ENCODE results near the gene LCN1.
"Not testable (repeated sequence)": the region's sequence is repeated elsewhere in the genome, so short reads cannot be mapped to it uniquely, and the experiment has no call there.

GRCh38 chr9:135534826-135535225 lies 13.6 kb downstream of the LCN1 start:
- TF ChIP-seq, protein P1, sequence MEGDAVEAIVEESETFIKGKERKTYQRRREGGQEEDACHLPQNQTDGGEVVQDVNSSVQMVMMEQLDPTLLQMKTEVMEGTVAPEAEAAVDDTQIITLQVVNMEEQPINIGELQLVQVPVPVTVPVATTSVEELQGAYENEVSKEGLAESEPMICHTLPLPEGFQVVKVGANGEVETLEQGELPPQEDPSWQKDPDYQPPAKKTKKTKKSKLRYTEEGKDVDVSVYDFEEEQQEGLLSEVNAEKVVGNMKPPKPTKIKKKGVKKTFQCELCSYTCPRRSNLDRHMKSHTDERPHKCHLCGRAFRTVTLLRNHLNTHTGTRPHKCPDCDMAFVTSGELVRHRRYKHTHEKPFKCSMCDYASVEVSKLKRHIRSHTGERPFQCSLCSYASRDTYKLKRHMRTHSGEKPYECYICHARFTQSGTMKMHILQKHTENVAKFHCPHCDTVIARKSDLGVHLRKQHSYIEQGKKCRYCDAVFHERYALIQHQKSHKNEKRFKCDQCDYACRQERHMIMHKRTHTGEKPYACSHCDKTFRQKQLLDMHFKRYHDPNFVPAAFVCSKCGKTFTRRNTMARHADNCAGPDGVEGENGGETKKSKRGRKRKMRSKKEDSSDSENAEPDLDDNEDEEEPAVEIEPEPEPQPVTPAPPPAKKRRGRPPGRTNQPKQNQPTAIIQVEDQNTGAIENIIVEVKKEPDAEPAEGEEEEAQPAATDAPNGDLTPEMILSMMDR (IDR thresholded peaks at IDR 0.05): not testable (repeated sequence)
- TF ChIP-seq POLR2A (IDR thresholded peaks at IDR 0.05): not testable (repeated sequence)
